ENCODE data around the gene ILKAP. TPM values are rescaled to one million over a fixed set of nuclear protein-coding genes. Genes with fewer than 3 reads are reported as not detected.

ILKAP gene
- total RNA-seq (2014; rRNA removed; shearing (Covaris generic)): 35.8 and 36.9 TPM in 2 replicates
- 64.8 and 67.7 TPM in 2 replicates for polyA plus RNA-seq (2015; cell fraction: cytosol; rRNA removed)
- polyA plus RNA-seq (2015; cell fraction: nucleus; rRNA removed): 265 and 268 TPM in 2 replicates

DNA sequence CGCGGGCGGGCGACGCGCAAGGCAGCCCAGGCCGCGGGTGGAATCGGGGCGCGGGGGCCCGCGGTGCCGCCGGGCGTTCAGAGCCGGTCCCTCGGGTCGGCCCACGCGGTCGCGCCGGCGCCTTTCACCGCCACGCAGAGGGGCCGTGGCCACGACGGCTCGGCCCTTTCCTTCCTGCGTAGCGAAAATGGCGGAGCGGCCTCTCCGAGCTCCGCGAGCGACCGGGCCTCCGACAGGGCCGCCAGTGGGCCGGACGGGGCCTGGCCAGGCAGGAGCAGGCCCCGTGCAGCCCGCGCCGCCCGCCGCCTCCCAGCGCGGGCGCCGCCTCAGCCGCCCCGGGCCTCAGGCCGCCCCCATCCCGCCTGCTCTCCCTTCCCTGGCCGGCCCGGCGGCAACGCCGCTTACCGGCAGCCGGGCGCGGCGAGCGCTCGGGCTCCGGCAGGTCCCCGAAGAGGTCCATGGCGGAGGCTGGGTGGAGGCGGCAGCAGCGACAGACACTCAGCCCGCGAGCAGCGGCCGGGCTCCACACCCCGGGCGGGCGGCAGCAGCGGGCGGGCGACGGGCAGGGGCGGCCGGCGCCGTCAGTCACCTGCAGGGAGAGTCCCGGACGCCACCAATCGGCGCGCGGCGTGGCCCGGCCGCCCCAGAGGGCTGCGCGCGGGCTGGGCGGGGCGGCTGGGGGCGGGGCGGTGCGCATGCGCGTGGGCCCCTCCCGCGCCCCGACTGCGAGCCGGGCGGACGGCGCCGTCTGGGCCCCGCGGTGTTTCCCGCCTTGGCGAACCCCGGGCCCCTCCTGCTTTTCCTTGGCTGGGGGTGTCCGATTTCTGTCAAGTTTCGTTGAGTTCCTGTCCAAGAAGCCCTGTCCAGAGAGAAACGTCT, at the start of gene ILKAP:
TSS of gene ILKAP (minus strand) at position 602 of the 879 bp plus-strand sequence. CDS start at position 460, 142 bp downstream.
- DNase-seq (ENCODE audit: low read depth, low spot score): peak; percentile 80
- in situ Hi-C loops (cut with HindIII; ENCODE audit: low pct_unique_long_range_greater_than_20kb, low sequenced_read_pairs): no loop called here

DNA sequence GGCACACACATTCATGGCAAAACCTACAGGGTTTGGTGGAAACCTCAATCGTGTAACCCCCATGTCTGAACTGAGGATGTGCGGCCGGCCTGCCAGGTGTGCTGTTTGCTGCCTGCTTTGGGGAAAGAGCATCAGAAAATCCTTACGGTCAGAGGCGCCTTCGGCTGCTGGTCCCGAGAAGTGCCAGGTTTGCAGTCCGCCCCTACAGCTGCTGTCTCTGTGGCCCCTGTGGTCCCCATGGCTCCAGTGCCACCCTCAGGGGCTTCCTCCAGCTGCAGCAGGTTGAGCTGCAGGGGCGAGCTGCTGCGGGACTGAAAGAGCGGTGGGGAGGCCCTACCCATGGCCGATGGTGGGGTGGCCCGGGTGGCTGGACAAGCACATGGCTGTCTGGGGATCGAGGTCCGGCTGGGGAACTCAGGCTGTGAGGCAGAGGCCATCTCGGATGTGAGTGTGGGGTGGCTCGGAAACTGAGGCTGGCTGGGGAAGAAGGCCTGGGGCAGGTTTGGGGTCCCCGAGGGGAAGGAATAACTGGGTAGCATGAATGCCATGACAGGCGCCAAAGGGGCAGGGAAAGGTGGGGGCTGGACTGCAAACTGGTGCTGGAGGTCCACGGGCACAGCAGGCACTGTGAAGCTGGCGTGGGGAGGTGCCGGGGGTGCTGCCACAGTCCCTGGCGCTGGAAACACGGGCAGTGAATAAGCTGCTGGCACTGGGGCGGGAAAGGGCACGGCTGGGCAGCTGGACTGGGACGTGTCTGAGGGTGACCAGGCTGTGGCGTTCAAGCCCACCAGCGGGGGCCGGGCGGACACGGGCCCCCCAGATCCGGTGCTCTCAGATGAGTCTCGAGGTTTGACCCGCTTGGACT, 49.5 kb upstream of the ILKAP start:
- no peak for DNase-seq (ENCODE audit: low read depth, low spot score)
- in situ Hi-C loops (cut with HindIII; ENCODE audit: low pct_unique_long_range_greater_than_20kb, low sequenced_read_pairs): no loop called here

DNA sequence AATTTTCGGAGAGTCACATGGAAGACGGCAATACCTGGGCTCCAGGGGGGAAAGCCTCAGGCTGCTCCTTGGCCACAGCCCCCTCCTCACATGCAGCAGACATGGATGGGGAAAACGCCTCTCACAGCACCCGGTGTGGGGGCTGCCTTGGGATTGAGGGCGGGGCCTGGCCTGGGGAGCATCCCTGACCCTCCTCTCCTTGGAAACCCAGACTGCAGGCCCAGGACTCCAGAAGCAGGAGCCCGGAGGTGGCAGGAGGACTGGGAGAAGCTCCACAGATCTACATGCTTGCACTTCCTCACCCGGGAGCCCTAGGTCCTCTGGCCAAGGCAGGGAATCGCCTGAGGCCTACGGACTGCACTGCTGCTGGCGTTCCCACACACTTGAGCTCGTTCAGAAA, 48.5 kb upstream of the ILKAP start:
- in situ Hi-C loops (cut with HindIII; ENCODE audit: low pct_unique_long_range_greater_than_20kb, low sequenced_read_pairs): no loop called here
- DNase-seq (ENCODE audit: low read depth, low spot score): no peak

GRCh38 chr2:238251331-238251730, 47.8 kb upstream of the ILKAP start:
- in situ Hi-C loops (cut with HindIII; ENCODE audit: low pct_unique_long_range_greater_than_20kb, low sequenced_read_pairs): no loop called here
- DNase-seq (ENCODE audit: low read depth, low spot score): no peak

DNA sequence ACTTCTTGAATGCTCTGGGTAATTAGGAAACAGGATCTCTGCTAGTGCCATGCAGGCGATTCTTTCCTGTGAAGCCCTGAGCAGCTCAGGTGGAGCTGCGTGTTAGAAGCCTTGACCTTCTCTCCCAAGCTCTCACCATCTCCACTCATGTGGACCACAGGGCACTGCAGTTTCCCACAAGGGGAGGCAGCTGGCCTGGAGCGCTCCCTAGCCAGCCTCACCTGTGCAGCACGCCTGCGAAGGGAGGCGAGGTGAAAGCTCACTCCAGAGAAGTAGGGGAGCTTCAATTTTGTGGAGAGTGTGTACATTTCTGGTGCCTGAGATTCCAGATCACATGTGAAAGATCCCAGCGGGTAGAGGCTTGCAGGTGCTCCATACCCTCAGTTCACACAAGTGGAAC, 47.4 kb upstream of the ILKAP start:
- DNase-seq (ENCODE audit: low read depth, low spot score): no peak
- in situ Hi-C loops (cut with HindIII; ENCODE audit: low pct_unique_long_range_greater_than_20kb, low sequenced_read_pairs): no loop called here

- no peak for DNase-seq (ENCODE audit: low read depth, low spot score)
- in situ Hi-C loops (cut with HindIII; ENCODE audit: low pct_unique_long_range_greater_than_20kb, low sequenced_read_pairs): no loop called here
Observed at GRCh38 chr2:238247841-238248453, 44.5 kb upstream of the ILKAP start.

DNA sequence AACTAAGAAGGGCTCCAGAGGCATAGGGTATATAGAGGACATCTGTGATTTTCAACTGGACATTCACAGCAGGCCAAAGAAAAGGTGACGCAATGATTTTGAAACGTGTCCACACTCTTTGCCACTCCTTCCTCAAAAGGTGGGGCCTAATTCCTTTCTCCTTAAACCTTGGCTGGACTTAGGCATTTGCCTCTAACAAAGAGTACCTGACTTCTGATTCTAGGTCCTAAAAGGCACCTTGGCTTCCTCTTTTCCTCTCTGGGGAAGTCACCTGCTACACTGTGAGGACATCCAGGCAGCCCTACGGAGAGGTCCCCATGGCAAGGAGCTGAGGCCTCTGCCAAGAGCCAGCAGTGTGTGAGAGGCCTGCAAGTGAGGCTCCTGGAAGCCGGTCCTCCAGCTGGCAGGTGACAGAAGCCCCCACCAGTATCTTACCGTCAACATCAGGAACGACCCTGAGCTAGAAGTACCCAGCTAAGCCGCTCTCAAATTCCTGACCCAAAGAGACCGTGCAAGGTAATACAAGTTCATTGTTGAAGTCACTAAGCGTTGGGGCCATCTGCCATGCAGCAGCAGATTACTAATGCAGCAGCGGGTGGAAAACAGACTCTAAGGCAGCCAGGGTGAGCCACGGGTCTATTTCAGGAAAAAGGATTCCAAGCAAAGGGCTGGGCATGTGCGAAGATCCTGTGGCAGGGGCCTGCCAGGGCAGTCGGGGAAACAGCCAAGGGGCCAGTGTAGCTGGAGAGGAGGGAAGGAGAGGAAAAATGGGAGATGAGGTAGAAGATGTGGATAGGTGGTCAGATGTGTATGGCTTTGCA, 43.7 kb upstream of the ILKAP start:
- in situ Hi-C loops (cut with HindIII; ENCODE audit: low pct_unique_long_range_greater_than_20kb, low sequenced_read_pairs): no loop called here
- DNase-seq (ENCODE audit: low read depth, low spot score): no peak

- DNase-seq (ENCODE audit: low read depth, low spot score): no peak
- in situ Hi-C loops (cut with HindIII; ENCODE audit: low pct_unique_long_range_greater_than_20kb, low sequenced_read_pairs): no loop called here
Observed at GRCh38 chr2:238244151-238244550, 40.7 kb upstream of the ILKAP start.

- in situ Hi-C loops (cut with HindIII; ENCODE audit: low pct_unique_long_range_greater_than_20kb, low sequenced_read_pairs): no loop called here
- peak; percentile 46 for DNase-seq (ENCODE audit: low read depth, low spot score)
Observed at GRCh38 chr2:238243496-238244076, 40.1 kb upstream of the ILKAP start.

DNA sequence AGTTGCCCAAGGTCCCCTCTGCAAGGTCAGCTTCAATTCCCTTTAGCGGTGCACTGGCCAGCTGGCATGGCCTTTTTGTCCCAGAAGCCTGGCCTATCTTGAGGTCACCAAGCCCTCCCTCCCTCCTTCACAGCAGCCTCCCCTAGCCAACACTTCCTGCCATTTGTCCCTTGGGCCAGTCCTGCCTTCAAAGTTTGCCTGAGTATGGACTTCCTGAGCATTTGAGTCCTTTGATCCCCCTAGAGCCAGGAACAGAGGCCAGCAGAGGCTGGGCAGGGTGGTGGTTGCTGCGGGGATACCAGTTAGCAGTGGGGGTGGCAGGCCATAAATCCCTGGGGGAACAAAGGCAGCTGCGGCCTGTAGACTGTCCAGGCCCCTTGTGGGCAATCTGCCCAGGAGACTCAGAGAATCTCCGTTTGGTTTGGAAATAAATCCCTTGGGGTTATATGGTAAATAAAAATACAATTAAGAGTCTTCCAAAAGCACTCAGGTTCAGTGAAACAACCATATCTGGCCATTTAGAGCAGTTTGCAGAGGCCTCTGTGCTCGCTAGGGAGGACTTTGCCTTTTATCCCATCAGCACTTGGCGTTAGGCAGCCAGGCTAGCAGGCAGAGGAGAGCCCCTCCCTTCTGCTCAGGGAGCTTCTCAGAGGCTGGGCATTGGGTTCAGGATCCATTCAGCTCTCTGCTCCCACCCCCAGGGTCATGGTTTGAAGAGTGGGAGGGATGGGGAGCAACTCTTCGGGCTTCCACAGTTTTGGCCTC, 39.4 kb upstream of the ILKAP start:
- peak; percentile 35 for DNase-seq (ENCODE audit: low read depth, low spot score)
- in situ Hi-C loops (cut with HindIII; ENCODE audit: low pct_unique_long_range_greater_than_20kb, low sequenced_read_pairs): no loop called here

DNA sequence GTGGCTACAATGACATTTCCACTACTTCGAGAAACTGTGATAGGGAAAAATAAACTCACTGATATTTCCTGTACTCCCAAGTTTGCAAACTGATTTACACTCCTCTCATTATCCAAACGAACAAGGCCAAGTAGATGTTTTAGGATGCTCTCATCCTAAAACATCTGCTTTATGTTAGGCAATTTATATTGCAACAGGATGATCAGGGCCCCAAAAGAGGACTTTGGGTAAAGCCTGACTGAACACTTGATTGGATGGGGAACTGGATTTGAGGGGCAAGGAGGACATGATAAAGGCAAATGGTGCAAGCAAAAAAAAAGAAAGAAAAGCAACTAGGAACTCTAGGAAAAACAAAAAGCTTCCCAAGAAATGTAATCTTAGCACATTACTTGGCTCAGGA, 38.5 kb upstream of the ILKAP start:
- no peak for DNase-seq (ENCODE audit: low read depth, low spot score)
- in situ Hi-C loops (cut with HindIII; ENCODE audit: low pct_unique_long_range_greater_than_20kb, low sequenced_read_pairs): no loop called here

DNA sequence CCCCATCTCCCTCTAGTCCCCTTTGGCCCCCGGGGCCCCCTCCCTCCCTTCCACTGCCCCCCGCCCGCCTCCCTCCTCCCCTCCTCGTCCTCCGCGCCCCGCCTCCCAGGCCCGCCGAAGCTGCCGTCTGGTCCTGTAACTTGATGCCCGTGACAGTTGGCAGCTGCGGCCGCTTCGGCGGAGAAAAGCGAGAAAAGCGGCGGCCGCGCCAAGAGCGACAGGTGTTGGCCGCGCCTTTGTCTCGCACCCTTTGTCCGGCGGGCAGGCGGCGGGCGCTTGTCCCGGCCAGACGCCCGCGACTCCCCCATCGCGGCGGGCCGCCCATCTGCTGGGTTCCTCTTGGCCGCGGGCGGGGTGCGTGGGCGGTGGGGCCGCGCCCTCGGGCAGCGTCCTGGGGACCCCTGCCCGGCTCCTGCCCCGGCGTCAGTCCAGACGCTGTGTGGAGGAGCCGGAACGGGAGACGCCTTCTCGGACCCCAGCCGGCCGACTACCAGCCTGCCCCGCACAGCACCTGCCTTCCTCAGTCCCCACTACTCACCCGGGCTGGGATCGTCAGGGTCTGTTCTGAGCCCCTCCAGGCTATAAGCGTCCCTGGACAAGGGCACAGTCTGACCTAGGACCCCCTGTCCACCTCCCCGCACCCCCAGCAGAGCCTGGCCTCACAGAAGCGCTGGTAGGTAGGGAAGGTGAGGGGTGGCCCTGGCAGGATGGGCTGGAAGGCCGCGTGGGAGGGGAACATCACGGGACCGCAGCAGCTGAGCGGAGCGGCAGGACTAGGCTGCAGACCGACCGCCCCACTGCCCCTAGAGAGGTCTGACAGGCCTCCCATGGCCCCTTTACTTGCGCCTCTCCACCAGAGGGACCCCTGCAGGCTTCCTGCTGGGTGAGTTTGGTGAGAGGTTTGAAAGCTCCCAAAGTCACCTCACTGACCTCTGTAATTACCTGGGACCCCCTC, 37.5 kb upstream of the ILKAP start:
- in situ Hi-C loops (cut with HindIII; ENCODE audit: low pct_unique_long_range_greater_than_20kb, low sequenced_read_pairs): no loop called here
- no peak for DNase-seq (ENCODE audit: low read depth, low spot score)

GRCh38 chr2:238239863-238240756, 36.6 kb upstream of the ILKAP start, which contains the start of gene HES6:
HES6 (minus strand) TSS chr2:238240038; CDS start chr2:238239905, 133 bp downstream.
- in situ Hi-C loops (cut with HindIII; ENCODE audit: low pct_unique_long_range_greater_than_20kb, low sequenced_read_pairs): no loop called here
- DNase-seq (ENCODE audit: low read depth, low spot score): peak; percentile 88

GRCh38 chr2:238239543-238239862, 36.0 kb upstream of the ILKAP start:
- in situ Hi-C loops (cut with HindIII; ENCODE audit: low pct_unique_long_range_greater_than_20kb, low sequenced_read_pairs): no loop called here
- no peak for DNase-seq (ENCODE audit: low read depth, low spot score)

Measured in SK-MEL-5 (cell line).